GM18519 (cell line): ENCODE results near the gene ITGA8.
"Not testable (repeated sequence)": the region's sequence is repeated elsewhere in the genome, so short reads cannot be mapped to it uniquely, and the experiment has no call there.

Source experiments
- ATAC-seq: cut with Tn5 transposase; IDR thresholded peaks from one replicate; pipeline ENCODE4 v1.9.1; 2021; ENCODE audit warnings: mild to moderate bottlenecking, moderate library complexity; ENCODE audit not compliant: unreplicated experiment, low FRiP score

The ITGA8 gene

DNA sequence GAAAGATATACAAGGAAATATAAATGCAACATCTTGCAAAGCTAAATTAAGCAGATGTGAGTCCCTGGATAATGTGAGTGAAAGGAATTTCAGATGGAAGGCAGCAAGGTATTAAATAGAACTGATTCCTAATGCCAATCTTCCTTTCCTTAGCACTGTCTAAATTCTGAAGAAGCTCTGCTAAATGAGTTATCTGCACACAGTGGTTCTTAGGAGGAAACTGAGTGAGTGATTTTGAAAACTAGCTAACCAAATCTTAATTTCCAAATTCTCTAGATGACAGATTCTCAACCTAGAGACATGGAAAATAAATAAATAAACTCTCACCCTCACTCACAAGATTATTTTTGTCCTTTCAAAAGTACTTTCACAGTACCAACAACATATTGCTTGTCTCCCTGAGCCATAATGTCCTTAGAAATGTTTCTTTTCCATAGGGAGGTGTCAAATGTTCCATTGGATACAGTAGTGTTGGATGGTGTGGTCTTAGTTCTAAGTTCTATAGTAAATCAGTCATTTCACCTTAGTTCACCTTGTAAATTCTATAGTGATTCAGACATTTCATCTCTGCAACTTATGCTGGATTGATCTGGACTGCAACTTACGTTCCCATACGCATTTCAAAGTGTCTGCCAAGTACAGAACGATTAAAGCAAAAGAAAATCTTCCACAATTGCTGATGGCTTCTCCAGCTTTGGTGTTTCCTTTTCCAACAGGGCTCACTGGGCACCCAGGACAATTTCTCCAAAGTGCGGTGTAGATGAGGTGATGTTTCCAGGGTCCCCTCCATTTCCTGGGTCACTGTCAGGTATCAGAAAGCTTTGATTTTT is 203.3 kb downstream of the ITGA8 start:
- no peak for ATAC-seq

DNA sequence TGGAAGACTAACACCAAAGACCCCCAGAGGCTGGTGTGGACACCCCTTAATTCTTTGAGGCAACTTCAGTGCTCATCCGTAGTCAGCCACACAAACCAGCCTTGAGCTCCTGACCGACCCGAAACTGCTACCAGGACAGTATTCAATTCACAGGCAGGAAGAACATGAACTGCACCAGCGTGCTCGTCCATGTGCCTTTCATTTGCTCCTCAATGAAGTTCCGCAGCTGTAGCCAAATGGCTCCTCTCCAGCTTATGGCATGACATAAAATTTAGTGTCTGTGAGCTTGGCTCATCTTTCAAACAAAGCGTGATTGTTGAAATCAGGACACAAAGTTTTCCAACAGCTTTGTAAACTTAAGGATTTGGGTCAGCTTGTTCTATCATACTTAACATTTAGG is 204.5 kb downstream of the ITGA8 start:
- ATAC-seq = no peak

DNA sequence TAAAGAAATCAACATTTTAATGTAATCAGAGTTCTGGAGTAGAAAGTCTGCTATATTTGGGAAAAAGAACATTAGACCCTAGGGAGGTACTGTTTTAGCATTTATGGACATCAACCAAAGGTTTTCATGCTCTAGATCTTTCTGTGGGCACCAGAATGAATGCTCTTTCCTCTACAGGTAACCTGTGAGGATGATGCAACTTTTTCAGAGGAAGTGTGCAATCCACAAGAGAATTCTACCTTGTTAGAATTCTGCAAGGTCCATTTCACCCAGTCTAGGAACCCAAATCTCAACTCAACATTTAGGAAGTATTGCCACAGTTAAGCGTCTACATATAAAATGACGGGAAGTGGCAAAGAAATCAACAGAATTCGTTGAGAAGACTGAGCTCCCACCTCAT is 208.8 kb downstream of the ITGA8 start:
- no peak for ATAC-seq

DNA sequence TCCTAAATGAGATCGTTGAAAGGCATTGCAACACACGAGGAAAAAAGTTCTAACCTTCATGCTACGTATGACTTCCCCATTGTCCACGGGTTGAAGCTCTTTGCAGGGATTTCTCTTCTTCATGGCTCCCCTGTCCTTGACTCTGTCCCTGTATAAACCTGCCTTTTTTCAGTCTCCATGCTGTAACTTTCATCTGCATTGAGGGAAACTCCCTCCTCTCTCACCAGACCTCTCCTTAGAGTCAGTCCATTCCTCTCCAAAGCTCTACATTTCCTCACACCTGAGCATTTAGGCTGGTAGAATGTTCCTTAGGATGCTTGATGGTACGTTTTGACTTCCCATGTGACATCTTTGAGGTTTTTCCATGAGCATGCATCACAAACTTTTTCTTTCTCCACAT is 214.4 kb downstream of the ITGA8 start:
- no peak for ATAC-seq

DNA sequence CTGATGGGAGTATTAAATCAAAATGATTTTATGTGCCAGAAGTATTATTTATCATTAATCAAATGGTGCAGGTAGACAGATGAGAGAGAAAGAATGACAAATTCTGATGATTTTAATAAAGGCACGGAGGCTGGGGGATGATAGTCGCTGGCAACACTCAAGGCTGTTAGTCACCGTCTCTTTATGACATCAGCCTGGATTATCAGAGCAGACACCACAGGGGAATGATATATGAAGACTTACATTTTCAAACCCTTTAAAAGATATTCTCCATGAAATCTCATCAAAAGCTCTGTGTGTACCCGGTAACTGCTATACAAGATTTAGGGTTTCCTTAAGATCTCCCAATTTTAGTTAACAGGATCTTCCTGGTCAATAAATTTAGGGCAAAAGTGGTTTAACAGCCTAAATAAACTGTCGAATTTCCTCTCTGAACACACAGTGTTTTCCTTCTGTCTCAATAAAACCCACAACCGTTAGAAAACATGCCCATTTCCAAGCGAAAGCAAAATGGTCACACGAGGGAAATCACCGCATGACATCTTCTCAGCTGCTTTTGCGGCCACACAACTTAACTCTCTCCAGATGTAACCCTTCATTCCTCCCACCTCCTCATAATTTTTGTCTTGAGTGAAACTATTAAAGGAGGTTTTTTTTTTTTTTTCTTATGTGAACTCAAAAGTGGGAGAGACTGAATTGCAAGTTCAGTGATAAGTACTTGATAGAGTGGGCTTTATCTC is 215.5 kb downstream of the ITGA8 start:
- ATAC-seq = no peak

DNA sequence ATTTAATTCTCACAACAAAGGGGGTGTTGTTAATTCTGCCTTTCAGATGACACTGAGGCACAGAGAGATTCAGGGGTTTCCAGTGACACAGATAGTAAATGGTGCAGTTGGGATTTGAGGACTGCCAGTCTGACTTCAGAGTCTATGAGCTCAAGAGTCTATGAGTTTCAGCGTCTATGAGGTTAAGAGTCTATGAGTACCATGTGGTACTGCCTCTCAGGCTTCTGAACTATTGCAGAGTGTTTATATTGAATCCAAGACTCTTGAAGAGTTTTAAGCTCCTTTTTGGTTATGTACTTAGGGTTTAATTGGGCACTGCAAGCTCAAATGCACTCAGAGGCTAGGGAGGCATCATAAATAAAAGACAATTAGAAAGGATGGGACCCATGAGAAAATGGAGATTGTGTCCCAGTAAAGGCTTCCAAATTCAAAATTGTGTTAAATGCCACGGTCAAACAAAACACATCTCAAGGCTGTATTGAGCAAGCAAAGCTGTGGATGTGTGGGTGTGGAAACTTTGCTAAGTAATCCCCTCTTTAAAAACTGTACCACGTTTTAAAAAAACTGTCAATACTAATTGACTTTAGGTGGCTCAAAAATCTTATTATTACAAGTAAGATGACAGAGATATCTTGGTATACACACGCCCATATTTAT is 224.7 kb downstream of the ITGA8 start:
- no peak for ATAC-seq

DNA sequence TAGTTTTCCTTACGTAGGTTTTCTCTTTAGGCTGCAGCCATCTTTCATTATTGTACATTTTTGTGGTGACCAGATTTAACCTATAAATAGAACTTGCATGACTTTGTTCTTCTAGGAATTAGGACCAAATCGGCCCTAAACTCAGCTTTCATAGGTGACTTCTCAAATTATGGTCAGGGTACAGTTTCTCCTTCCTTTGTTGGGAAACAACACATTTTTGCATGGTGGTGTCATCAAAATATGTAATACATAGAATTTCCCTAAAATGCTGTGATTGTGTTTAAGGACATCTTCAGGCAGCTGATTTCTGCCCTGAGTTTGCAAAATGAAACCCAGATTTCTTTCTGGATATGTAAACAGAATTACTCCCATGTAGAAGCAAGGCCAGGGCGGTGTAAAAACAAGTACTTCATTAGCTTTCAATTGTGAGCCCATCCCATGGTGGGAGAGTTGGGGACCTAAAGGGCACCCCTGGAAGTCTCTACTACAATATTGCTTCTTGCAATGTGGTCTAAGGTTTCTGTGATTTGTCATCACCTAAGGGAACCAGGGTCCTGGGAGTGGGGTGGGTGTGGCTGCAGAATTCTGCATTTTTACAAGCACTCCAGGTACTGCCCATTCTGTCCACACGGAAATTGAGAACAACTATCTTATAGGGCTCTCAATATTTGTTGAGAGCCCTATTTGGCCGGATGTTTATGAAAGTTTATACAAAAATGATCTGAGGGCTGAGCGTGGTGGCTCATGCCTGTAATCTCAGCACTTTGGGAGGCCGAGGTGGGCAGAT is 227.7 kb downstream of the ITGA8 start:
- ATAC-seq = no peak

DNA sequence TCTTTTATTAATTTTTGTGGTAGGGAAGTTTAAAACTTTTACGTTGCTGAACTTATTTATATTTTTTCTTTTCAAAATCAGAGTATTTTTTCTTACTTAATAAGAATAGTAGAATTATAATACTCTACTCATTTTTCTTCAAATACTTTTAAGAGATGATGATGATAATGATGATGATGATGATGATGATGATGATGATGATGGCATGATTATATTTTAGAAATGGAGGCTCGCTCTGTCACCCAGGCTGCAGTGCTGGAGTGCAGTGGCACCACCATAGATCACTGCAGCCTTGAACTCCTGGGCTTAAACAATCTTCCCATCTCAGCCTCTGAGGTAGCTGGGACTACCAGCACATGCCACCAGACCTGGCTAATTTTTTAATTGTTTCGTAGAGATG is 230.3 kb downstream of the ITGA8 start:
- ATAC-seq = no peak

DNA sequence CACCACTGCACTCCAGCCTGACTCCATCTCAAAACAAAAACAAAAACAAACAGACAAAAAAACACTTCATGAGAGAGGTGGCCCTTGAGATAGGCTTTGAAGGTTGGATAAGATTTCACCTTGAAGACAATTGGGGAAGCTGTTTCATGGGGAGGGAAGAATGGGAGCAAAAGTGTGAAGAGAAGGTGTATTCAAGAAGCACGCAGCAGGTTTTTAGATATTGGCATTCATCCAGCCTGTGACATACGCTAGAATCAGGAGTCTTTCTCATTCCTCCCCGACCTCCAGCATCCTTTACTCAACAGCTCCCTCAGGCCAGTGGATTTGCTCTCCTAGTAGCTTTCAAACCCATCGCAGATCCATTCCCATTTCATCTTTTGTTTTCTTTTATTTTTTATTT is 232.3 kb downstream of the ITGA8 start:
- ATAC-seq = no peak

DNA sequence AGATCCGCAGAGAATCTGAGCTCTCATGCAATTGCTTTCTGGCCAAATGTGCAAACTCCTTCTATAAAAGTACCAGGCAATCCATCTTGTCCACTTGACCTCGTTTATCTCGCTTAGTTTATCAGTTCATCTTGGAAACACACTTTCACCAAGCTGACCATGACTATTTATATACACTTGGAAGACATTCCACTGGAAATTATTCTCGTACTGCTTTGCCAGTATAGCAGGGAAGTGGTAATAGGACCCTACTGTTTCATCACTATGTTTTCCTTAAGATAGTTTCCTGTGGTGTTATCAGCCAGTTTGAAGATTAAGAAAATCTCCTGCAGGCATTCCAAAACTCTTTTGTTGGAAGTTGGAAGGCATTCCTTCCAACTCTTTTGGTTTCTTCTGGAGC is 233.3 kb downstream of the ITGA8 start:
- ATAC-seq = no peak

DNA sequence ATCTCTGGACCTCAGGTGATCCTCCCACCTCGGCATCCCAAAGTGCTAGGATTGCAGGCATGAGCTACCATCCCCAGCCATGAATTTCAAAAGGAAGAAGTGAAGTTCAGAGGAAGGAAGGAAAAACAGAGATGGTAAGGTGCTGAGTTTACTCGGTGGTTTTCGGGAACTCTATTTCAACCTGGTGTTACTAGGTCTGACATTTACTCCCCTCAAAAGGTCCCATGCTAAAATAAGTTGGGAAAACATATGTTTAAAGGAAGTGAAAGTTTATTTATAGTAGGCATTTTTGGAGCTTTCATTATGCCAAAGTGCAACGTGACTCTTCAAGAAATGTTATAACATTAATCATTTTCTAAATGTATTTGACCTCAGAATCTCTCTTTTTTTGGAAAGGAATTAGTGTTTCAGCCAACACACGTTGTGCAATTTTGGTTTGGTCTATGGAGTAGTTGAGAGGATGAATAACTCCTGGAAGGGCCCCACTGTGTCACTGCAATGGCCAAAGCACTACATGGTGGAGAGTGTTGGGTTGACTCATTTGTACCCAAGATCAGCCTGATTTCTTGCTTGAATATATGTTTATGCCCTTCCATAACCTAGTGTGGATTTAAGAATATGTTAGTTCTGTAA is 233.9 kb downstream of the ITGA8 start:
- ATAC-seq = no peak

DNA sequence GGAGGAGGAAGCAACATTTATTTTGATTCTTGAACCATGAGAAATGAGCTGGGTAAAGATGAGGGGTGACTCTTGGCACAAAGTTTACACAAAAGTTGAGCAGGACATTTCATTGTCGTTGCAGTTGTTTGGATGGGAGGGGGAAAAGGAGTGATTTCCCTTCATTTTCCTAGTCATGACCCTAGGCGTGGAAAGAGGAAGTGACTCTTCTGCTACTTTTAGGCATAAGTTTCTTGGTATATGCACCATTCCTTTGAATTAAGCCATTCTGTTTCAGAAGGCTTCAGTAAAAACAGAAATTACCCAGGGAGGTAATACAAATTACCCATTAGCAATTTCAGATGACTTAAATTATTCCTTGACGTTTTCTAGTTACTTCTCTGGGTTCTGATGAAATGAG is 234.7 kb downstream of the ITGA8 start:
- ATAC-seq = no peak

DNA sequence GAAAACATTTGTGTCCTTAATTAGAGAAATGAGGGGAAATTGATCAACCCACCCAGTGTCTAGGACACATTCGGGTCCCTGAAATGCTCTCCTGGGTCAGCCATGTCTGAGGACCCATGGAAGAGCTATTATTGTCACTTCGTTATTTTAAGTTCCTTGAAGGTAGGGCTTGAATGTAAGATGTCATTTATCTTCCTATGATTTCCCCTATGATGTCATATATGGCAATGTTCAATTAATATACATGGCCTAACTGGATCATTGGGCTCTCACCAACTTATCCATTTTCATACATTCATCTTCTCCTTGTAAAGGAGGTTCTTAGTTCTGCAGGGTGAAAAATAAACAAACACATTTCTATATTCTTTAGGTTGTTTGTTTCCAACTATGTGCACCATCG is 235.6 kb downstream of the ITGA8 start:
- ATAC-seq = no peak

DNA sequence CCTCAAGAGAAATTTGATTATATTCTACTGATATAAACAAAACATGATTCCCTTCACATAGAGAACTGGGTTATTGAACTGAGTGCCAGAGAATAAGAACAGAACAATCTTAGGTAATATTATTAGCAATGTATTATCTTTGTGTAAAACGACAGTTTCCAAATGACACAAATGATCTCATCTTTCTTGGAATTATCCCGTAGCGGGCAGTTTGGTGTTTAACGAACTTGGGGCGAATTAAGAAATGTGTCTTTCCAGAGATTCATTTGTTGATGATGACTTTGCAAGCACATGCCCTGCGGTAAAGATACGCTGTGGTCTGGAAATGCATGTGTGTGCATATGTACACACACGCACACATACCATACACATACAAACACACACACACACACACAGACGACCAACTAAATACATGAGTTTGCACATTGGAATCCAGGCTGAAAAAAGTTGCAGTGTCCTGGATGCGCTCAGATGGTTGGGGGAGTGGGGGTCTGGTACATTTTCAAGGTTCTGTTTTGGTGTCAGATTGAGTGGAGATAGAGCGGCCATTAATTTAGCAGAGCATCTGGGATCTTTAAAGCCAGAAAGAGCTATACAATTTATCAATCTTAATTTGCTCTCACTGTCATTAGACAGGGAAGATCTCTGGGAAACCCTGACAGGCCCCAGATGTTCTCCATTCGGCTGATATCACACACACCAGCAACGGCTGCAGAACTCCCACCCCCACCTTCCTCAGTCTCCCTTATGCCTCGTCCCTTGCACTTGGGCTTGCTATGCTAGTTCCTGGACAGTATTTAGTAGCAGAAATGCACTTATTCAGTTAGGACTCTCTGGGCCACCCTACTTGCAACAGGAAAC is 236.3 kb downstream of the ITGA8 start:
- ATAC-seq = no peak

DNA sequence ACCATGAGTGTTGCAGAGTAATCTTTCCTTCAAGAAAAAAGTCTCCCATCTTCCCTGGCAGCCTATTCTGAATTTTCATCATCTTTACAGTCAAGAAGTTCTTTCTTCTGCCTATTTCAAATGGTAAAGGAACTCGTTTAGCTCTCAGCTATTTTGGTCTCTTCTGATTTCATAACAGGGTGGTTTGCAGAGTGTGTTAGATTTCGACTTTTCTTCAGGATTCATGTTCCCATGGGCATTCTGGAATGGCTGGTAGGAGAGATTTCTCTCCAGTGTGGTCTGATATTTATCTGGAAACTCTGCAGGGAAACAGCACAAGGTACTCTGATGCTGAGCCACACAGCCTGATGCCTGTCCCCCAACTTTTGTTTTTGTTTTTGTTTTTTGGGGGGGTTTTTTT is 237.6 kb downstream of the ITGA8 start:
- no peak for ATAC-seq

DNA sequence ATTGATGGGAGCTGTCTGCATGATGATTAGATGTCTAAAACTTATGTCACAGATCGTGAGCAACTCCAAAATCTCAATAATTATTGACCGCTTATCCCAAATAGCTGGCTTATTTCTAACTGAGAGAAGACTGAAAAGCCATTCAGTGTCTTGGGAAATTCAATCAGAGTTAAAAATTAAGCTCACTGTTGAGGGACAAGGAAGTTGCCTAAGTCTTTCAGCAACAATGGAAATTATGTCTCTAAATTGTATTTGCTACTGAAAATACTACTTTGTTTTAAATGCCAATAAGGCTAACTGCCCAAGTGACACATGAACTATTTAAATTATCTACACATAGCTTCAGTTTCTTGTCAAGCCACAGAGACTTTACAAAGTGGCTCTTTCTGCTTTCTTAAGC is 240.8 kb downstream of the ITGA8 start:
- ATAC-seq = no peak

DNA sequence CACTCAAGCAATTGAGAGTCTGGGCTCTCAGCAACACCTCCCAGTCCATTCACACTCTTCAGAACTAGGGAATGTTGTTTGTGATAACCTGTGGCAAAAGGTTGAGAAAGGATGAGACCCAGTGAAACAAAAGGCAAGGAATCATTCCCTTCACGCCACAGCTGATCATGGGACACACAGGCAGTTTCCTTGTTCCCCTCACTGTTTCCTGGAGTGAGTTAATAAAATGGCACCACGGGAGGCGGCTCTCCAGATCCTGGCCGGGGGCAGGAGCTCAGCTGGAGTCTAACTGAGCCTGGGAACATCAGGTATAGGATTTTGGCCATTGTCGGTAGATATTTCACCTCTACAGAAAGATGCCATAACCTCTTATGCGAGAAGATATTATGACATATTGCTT is 241.3 kb downstream of the ITGA8 start:
- no peak for ATAC-seq

DNA sequence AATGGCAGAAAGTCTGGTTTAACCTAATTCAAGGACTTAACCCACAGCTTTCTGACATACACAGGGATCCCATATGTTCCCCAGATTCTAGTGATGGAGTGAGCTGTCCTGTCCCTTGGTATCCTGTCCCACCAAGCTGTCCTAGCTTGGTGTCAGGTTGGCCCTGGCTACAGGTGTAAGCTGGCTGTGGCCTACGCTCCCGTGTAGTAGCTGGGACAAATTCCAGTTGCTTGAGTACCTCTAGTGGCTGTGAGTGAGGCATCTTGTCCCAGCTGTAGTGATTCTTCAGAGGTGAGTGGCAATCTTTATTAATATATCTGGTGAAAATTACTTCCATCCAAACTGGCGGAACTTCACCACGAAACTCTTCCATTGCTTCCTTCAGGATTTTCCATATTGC is 243.4 kb downstream of the ITGA8 start:
- no peak for ATAC-seq

DNA sequence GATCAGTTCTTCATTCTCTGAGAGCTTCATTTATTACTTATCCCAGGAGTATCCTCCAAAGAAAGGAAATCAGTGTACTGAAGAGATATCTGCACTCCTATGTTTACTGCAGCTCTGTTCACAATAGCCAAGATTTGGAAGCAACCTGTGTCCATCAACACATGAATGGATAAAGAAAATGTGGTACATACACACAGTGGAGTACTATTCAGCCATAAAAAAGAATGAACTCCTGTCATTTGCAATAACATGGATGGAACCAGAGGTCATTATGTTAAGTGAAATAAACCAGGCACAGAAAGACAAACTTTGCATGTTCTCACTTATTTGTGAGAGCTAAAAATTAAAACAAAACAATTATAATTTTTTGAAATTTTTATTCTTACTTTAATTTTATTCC is 244.3 kb downstream of the ITGA8 start:
- not testable (repeated sequence) for ATAC-seq
